GM23338 (cell line): ENCODE data around the gene CNOT1. TPM values are rescaled to one million over a fixed set of nuclear protein-coding genes. Genes with fewer than 3 reads are reported as not detected.

Source experiments
- ATAC-seq: fragments of 200-7000 bp; cut with Tn5 transposase; 3 replicates; pipeline ENCODE4 v1.9.1; 2020
- DNase-seq: peaks from one replicate; pipeline ENCODE4 v3.0.0-alpha.2; 2015; ENCODE audit warnings: low spot score
- H2AFZ ChIP-seq: fragments of 200-600 bp; sonication (generic); 2 replicates; pipeline ENCODE4 v1.8.0; 2016; ENCODE audit warnings: antibody characterized with exemption, mild to moderate bottlenecking, moderate library complexity
- H3F3A ChIP-seq: fragments of 200-600 bp; sonication (generic); replicated peaks from 2 replicates; pipeline ENCODE4 v1.8.0; 2017; ENCODE audit warnings: antibody characterized with exemption, mixed run types, low read depth
- H3K27ac ChIP-seq: fragments of 200-600 bp; sonication (generic); 2 replicates; pipeline ENCODE4 v1.6.1; 2016; ENCODE audit warnings: low read depth
- H3K27me3 ChIP-seq: fragments of 200-600 bp; sonication (generic); 2 replicates; pipeline ENCODE4 v1.8.0; 2016; ENCODE audit warnings: mild to moderate bottlenecking, mixed run types, moderate library complexity; ENCODE audit not compliant: insufficient read depth
- H3K36me3 ChIP-seq: fragments of 200-600 bp; sonication (generic); 2 replicates; pipeline ENCODE4 v1.8.0; 2016; ENCODE audit warnings: mild to moderate bottlenecking; ENCODE audit not compliant: insufficient read depth
- H3K4me1 ChIP-seq: fragments of 200-600 bp; sonication (generic); 2 replicates; pipeline ENCODE4 v1.8.0; 2016; ENCODE audit warnings: mild to moderate bottlenecking, moderate library complexity; ENCODE audit not compliant: insufficient read depth
- H3K4me2 ChIP-seq: fragments of 200-600 bp; sonication (generic); 2 replicates; pipeline ENCODE4 v1.7.1; 2017; ENCODE audit warnings: mixed run types
- H3K4me3 ChIP-seq: fragments of 200-600 bp; sonication (generic); 2 replicates; pipeline ENCODE4 v1.6.1; 2016; ENCODE audit warnings: mixed run types
- H3K79me2 ChIP-seq: fragments of 200-600 bp; sonication (generic); replicated peaks from 2 replicates; pipeline ENCODE4 v1.8.0; 2017; ENCODE audit warnings: mild to moderate bottlenecking; ENCODE audit not compliant: insufficient read depth
- H3K9me2 ChIP-seq: fragments of 200-600 bp; sonication (generic); 2 replicates; pipeline ENCODE4 v1.8.0; 2017; ENCODE audit not compliant: insufficient read depth
- H4K20me1 ChIP-seq: fragments of 200-600 bp; sonication (generic); replicated peaks from 2 replicates; pipeline ENCODE4 v1.8.0; 2017; ENCODE audit warnings: mild to moderate bottlenecking; ENCODE audit not compliant: insufficient read depth
- H3K27ac Mint-ChIP-seq: 2 replicates; pipeline ENCODE4 v1.8.0; 2020; ENCODE audit warnings: inconsistent platforms, mild to moderate bottlenecking, moderate library complexity, mixed read lengths
- H3K27me3 Mint-ChIP-seq: 3 replicates; pipeline ENCODE4 v1.8.0; 2022; ENCODE audit warnings: low read depth, mild to moderate bottlenecking, moderate library complexity, mixed read lengths, inconsistent platforms; ENCODE audit not compliant: insufficient read depth, poor library complexity
- H3K36me3 Mint-ChIP-seq: 3 replicates; pipeline ENCODE4 v1.8.0; 2021; ENCODE audit warnings: low read depth, mild to moderate bottlenecking, inconsistent platforms, moderate library complexity, mixed read lengths
- H3K4me1 Mint-ChIP-seq: 3 replicates; pipeline ENCODE4 v1.8.0; 2020; ENCODE audit warnings: mild to moderate bottlenecking, inconsistent platforms, mixed read lengths
- H3K4me3 Mint-ChIP-seq: 3 replicates; pipeline ENCODE4 v1.8.0; 2021; ENCODE audit warnings: moderate library complexity, mild to moderate bottlenecking, inconsistent platforms, mixed read lengths
- H3K9me3 Mint-ChIP-seq: 3 replicates; pipeline ENCODE4 v1.8.0; 2020; ENCODE audit warnings: moderate library complexity, mild to moderate bottlenecking, inconsistent platforms, mixed read lengths
- EZH2 ChIP-seq: fragments of 200-600 bp; sonication (generic); IDR thresholded peaks from one replicate; pipeline ENCODE4 v1.8.0; 2017; ENCODE audit warnings: antibody characterized with exemption, mild to moderate bottlenecking, low read depth; ENCODE audit not compliant: unreplicated experiment
- EZH2phosphoT487 ChIP-seq: fragments of 200-600 bp; sonication (generic); IDR thresholded peaks from one replicate; pipeline ENCODE4 v1.8.1; 2018; ENCODE audit warnings: antibody characterized with exemption; ENCODE audit not compliant: unreplicated experiment
- NANOG ChIP-seq: IDR thresholded peaks from 2 replicates; pipeline ENCODE4 v1.6.1; 2016; ENCODE audit warnings: antibody characterized with exemption, borderline replicate concordance
- POLR2AphosphoS5 ChIP-seq: IDR thresholded peaks from 2 replicates; pipeline ENCODE4 v1.6.1; 2016; ENCODE audit warnings: antibody characterized with exemption, low read depth
- STAT1 ChIP-seq: IDR thresholded peaks from one replicate; pipeline ENCODE4 v1.6.1; 2016; ENCODE audit warnings: antibody characterized with exemption; ENCODE audit not compliant: unreplicated experiment
- polyA plus RNA-seq: library from polyadenylated mRNA; unstranded; fragments of >200 nt; fragmentation: Nextera tagmentation; extraction: Ambion mirVana; gene quantifications from 2 replicates; pipeline ENCODE4 v1.2.1, GENCODE V29; 2016
- total RNA-seq: library from RNA; depleted of rRNA; stranded (reverse); fragments of >200 nt; shearing (Covaris generic); gene quantifications from 2 replicates; pipeline ENCODE4 v1.2.3, GENCODE V29; 2014
- TF ChIP-seq, protein P1 (sequence below), 2 experiments: fragments of 200-600 bp in 1 of 2; sonication (generic) in 1 of 2; conservative IDR thresholded peaks; 2 replicates each; pipeline versions ENCODE4 v1.5.1 to v1.6.1; 2016 to 2017; ENCODE audit warnings: antibody characterized with exemption in 2 of 2, low read depth in 2 of 2, mild to moderate bottlenecking in 2 of 2, moderate library complexity in 1 of 2
- TF ChIP-seq, protein P2 (sequence below): IDR thresholded peaks from one replicate; pipeline ENCODE4 v1.6.1; 2018; ENCODE audit warnings: antibody characterized with exemption; ENCODE audit not compliant: unreplicated experiment

CNOT1 gene
- total and polyA plus RNA-seq, 2 experiments from 2014 or later = 59.2 to 298 TPM

DNA sequence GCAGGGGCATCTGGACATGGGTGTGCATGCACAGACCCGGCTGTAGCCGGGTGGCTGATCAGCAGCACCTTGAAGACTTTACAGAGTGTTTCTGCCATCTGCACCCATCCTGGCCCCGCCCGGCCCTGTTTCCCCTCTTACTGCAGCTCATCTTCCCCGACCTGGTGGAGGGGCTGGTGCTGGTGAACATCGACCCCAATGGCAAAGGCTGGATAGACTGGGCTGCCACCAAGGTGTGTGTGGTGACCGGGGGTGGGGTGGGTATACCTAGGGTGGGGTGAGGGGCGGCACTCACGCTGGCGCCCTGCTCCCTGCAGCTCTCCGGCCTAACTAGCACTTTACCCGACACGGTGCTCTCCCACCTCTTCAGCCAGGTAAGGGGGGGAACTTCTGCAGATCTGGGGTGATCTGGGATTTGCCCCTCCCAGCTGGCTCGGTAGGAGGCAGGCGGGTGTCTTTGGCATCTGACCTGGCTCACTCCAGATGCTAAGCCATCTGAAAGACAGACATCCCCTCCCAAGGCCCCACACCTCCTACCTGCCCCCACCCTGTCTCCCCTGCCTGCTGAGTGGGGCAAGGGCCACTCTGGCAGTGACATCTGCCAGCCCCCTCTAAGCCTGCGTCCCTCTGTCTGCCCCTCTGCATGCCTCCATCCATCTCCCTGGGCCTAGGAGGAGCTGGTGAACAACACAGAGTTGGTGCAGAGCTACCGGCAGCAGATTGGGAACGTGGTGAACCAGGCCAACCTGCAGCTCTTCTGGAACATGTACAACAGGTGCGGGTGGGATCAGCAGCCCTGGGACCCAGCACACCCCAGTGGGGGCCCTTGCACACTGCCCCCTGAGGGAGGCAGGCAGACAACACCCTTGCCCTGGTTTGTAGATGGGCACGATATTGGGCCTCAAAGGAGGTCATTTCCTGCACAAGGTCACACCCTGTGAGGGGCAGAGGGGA is 123.1 kb downstream of the CNOT1 start (continued):
- TF ChIP-seq, protein P1, sequence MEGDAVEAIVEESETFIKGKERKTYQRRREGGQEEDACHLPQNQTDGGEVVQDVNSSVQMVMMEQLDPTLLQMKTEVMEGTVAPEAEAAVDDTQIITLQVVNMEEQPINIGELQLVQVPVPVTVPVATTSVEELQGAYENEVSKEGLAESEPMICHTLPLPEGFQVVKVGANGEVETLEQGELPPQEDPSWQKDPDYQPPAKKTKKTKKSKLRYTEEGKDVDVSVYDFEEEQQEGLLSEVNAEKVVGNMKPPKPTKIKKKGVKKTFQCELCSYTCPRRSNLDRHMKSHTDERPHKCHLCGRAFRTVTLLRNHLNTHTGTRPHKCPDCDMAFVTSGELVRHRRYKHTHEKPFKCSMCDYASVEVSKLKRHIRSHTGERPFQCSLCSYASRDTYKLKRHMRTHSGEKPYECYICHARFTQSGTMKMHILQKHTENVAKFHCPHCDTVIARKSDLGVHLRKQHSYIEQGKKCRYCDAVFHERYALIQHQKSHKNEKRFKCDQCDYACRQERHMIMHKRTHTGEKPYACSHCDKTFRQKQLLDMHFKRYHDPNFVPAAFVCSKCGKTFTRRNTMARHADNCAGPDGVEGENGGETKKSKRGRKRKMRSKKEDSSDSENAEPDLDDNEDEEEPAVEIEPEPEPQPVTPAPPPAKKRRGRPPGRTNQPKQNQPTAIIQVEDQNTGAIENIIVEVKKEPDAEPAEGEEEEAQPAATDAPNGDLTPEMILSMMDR (conservative IDR thresholded peaks at IDR 0.05; ENCODE audit: low read depth in 2 of 2) = peak in 1 of 2 experiments; percentile 8; a peak in 1 of 4 replicates

DNA sequence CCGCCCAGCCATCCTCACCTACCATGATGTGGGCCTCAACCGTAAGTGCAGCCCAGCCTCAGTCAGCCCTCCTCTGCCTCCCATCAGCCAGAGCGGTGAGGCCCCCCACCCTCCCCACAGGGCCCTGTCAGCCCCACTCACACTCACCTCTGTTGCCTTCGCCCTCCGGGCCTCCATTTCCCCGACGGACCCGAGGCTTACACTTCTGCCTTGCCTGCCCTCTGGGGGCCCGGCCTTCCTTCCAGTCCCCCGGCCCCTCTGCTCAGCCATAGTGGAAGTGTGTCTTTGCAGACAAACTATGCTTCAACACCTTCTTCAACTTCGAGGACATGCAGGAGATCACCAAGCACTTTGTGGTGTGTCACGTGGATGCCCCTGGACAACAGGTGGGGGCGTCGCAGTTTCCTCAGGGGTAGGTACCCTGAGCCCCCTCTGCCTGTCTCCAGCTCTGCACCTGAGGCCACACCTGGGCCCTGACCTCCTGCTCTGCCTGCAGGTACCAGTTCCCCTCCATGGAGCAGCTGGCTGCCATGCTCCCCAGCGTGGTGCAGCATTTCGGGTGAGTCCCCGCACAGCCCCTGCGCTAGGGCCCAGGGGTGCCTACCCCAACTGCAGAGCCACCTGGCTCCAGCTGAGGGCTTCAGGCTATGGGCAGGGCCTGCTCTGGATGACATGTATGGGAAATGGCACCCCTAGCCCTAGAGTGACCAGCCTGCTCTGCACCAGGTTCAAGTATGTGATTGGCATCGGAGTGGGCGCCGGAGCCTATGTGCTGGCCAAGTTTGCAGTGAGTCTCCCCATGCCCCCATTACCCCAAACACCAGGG is 125.5 kb downstream of the CNOT1 start:
- Mint-ChIP-seq H3K27ac (no peak overlapping the region), H3K4me1 (peaks cover 21% of the 10 kb centered on the region), H3K27me3 (peaks cover 25% of the 10 kb centered on the region), H3K9me3 (no peaks in the 10 kb centered on the region; the same call in 2 of the 3 replicates), H3K4me3 (no peak overlapping the region), H3K36me3 (no peaks in the 10 kb centered on the region)
- TF ChIP-seq POLR2AphosphoS5 (no peak), STAT1 (no peak), NANOG (no peak)
- TF ChIP-seq, protein P1 (conservative IDR thresholded peaks at IDR 0.05; ENCODE audit: low read depth in 2 of 2) = no peak
- Histone ChIP-seq H3K27ac (no peak overlapping the region), H3K79me2 (no peaks in the 10 kb centered on the region), H4K20me1 (peaks cover 4% of the 10 kb centered on the region; the same call in 1 of the 2 replicates), H3K27me3 (no peaks in the 10 kb centered on the region), H2AFZ (no peak overlapping the region), H3K9me2 (no peaks in the 10 kb centered on the region), H3K4me1 (peaks cover 4% of the 10 kb centered on the region; the same call in 1 of the 2 replicates), H3F3A (no peaks in the 10 kb centered on the region), H3K4me2 (no peak overlapping the region), H3K4me3 (no peak overlapping the region), H3K36me3 (no peaks in the 10 kb centered on the region)
- ATAC-seq = no peak
- no peak for DNase-seq

DNA sequence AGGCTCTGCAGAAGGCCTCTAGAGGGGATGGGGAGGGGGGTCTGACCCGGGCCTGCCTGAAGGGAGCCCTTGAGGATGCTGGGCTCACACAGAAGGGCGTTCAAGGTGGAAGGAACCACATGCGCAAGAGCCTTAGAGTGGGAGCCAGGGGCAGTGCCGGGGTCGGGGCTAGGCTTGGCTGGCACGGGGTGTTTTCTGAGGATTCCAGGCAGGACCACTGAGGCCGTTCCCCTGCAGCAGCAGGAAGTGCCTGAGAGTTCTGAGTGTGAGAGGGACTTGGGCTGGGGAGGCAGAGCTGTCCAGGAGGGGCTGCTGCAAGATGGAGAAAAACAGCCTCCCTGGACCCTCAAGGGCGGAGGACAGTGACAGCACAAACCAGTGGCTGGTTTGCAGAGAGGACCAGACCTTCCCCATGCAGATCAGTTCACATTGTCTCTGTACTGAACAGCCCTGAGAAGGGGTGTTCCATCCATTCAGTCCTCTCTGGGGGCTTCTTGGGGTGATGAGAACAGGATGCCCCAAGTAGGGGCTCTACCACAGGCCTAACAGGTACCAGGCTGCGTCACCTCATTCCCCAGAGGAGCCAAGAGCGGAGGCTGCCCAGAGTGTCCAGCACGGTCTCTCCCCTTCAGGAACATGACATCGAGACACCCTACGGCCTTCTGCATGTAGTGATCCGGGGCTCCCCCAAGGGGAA is 126.3 kb downstream of the CNOT1 start:
- Histone ChIP-seq H3K4me3 (no peak overlapping the region), H3K27ac (no peak overlapping the region), H4K20me1 (peaks cover 4% of the 10 kb centered on the region; the same call in 1 of the 2 replicates), H3K36me3 (no peaks in the 10 kb centered on the region), H3K9me2 (no peaks in the 10 kb centered on the region), H2AFZ (no peak overlapping the region), H3F3A (no peaks in the 10 kb centered on the region), H3K4me1 (peaks cover 4% of the 10 kb centered on the region; the same call in 1 of the 2 replicates), H3K27me3 (no peaks in the 10 kb centered on the region), H3K79me2 (no peaks in the 10 kb centered on the region), H3K4me2 (no peak overlapping the region)
- H3K27me3 Mint-ChIP-seq = peaks cover 27% of the 10 kb centered on the region
- peak overlapping the region; percentile 80 for H3K27ac Mint-ChIP-seq
- no peak overlapping the region for H3K4me3 Mint-ChIP-seq
- ATAC-seq (no peak), DNase-seq (no peak)
- H3K36me3 Mint-ChIP-seq = no peaks in the 10 kb centered on the region
- peaks cover 21% of the 10 kb centered on the region for H3K4me1 Mint-ChIP-seq
- H3K9me3 Mint-ChIP-seq = no peaks in the 10 kb centered on the region; the same call in 2 of the 3 replicates
- TF ChIP-seq EZH2phosphoT487 (no peak), POLR2AphosphoS5 (no peak), EZH2 (no peak), NANOG (no peak)
- TF ChIP-seq, protein P2, sequence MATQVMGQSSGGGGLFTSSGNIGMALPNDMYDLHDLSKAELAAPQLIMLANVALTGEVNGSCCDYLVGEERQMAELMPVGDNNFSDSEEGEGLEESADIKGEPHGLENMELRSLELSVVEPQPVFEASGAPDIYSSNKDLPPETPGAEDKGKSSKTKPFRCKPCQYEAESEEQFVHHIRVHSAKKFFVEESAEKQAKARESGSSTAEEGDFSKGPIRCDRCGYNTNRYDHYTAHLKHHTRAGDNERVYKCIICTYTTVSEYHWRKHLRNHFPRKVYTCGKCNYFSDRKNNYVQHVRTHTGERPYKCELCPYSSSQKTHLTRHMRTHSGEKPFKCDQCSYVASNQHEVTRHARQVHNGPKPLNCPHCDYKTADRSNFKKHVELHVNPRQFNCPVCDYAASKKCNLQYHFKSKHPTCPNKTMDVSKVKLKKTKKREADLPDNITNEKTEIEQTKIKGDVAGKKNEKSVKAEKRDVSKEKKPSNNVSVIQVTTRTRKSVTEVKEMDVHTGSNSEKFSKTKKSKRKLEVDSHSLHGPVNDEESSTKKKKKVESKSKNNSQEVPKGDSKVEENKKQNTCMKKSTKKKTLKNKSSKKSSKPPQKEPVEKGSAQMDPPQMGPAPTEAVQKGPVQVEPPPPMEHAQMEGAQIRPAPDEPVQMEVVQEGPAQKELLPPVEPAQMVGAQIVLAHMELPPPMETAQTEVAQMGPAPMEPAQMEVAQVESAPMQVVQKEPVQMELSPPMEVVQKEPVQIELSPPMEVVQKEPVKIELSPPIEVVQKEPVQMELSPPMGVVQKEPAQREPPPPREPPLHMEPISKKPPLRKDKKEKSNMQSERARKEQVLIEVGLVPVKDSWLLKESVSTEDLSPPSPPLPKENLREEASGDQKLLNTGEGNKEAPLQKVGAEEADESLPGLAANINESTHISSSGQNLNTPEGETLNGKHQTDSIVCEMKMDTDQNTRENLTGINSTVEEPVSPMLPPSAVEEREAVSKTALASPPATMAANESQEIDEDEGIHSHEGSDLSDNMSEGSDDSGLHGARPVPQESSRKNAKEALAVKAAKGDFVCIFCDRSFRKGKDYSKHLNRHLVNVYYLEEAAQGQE = no peak
- TF ChIP-seq, protein P1 (conservative IDR thresholded peaks at IDR 0.05; ENCODE audit: low read depth in 2 of 2) = no peak
